Heart left ventricle (tissue), 13 donors: Measurements from ENCODE around the gene ARHGAP19.

Experiments
- CTCF ChIP-seq, 12 donors: fragments of 200-600 bp; sonication (generic) in 4 of 12; IDR thresholded peaks; one replicate each; pipeline versions ENCODE4 v1.5.0 to v1.8.0; 2018 to 2022; ENCODE audit warnings: antibody characterized with exemption in 12 of 12, mild to moderate bottlenecking in 5 of 12
- POLR2A ChIP-seq, 2 donors: fragments of 450-650 bp; IDR thresholded peaks; one replicate each; pipeline ENCODE4 v1.6.1; 2017; ENCODE audit warnings: antibody characterized with exemption in 2 of 2, mild to moderate bottlenecking in 2 of 2, moderate library complexity in 2 of 2
- donor health status: ischemic (EF 13 %, LVEDD 7.1; RV severe dilation, severe dysfunction).
- donor health status: DM: no; HTN: yes; CAD: no.
- donor health status: DM: no; HTN: no; CAD: no.
- donor health status: ischemic (EF 25% LVEDD 6.9; RV normal size, moderate dysfunction).
- donor health status: ischemic (EF 25% LVEDD 5.7; RV mildly dilated, moderate dysfunction).
- donor health status: ischemic (EF 35%, LVEDD 5.7; RV mildly dilated, moderate dysfunction).
- donor health status: nonischemic (EF 11% LVEDD 7.7; RV severe dilation, severe dysfunction).
- donor health status: DM: yes; HTN: yes; CAD: no.
- donor health status: PGD.
- donor health status: ischemic (EF 29% LVEDD 5.4; RV normal size, mild dysfunction).
- donor health status: nonischemic (EF 23%, LVEDD 6.1; RV moderate dilation, normal function).

GRCh38 chr10:97261183-97261582, 31.3 kb downstream of the ARHGAP19 start:
- TF ChIP-seq POLR2A (IDR thresholded peaks at IDR 0.05) (no peak), CTCF (IDR thresholded peaks at IDR 0.05) (no peak)
